ENCODE measurements around the gene BAMBI.

GRCh38 chr10:28714401-28715053 is 37.2 kb downstream of the BAMBI start:
- no peak for TF ChIP-seq POLR2A (IDR thresholded peaks at IDR 0.05; ENCODE audit: low read depth, low read length)
- TF ChIP-seq TAF1 (IDR thresholded peaks at IDR 0.05; ENCODE audit: borderline replicate concordance, low read depth, low read length): no peak
- TF ChIP-seq POLR2AphosphoS5 (IDR thresholded peaks at IDR 0.05; ENCODE audit: low read depth, low read length): no peak
